HG02759 (cell line): ENCODE measurements around the gene ASB8.

Source experiments
- ATAC-seq: cut with Tn5 transposase; IDR thresholded peaks from one replicate; pipeline ENCODE4 v1.9.1; 2021; ENCODE audit warnings: mild to moderate bottlenecking, moderate library complexity; ENCODE audit not compliant: unreplicated experiment

Gene ASB8, protein sequence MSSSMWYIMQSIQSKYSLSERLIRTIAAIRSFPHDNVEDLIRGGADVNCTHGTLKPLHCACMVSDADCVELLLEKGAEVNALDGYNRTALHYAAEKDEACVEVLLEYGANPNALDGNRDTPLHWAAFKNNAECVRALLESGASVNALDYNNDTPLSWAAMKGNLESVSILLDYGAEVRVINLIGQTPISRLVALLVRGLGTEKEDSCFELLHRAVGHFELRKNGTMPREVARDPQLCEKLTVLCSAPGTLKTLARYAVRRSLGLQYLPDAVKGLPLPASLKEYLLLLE

DNA sequence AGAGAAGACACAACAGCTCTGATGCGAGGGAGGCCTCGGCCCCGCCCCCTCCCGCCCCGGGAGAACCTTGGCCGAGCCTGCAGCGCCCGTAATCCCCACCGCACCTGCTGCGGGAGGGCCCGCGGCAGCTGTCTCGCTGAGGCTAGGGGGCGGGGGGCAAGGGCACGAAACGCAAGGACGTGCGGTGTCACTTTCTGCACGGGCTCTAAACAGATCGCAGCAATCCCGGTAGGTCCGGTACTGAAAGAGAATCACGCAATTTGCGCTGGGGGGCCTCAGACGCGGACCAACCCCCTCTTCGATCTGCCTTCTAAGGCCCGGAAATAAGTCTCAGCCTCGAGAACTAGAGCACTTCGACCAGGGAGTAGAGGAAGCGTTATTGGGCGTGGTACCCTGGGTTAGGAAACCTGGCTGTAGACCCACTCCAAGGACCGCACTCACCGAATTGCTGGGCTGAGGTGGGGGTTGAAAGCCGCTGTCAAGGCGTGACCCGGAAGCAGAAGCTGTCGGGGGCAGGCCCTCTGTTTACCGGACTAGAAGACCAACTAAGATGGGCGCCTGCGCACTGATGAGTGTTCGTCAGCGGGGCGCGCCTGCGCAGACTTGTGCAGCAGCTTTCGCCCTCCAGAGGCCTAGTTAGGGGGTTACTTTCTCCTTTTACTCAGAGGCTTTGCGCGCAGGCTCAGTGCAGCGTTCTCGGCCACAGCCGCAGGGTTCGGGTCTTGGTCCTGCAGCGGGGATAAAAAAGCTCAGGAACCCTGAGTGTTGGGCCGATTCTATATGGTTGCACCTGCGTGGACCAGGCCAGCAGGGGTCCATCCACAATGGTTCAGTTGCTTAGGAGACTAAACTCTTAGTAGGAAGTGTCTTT is at the start of gene ASB8:
Gene ASB8 (minus strand): TSS at position 498 of the 871 bp plus-strand sequence. CDS start 4,019 bp downstream, outside the sequence.
- peak; percentile 86 for ATAC-seq

DNA sequence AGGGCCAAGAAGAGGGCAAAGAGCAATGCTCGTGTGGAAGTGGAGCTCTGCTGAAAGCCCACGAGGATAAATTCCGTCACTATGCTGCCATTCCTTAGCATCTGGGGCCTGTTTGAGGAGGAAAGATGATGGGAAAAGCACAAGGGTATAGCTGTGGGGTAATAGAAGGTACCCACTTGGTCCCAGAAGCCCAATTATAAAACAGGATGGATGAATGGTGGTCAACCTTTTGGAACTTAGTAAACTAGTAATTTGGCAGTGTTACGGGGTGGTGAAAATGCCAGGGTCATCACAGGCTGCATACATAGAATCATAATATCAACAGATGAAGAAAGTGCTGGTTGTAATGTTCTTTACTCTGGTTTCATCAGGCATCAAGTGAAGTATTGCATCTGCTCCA is 45.9 kb upstream of the ASB8 start, which contains the start of gene OR10AD1:
Gene OR10AD1 (minus strand): TSS at position 101 of the 400 bp plus-strand sequence. CDS start 0 bp downstream, at position 101.
- no peak for ATAC-seq

DNA sequence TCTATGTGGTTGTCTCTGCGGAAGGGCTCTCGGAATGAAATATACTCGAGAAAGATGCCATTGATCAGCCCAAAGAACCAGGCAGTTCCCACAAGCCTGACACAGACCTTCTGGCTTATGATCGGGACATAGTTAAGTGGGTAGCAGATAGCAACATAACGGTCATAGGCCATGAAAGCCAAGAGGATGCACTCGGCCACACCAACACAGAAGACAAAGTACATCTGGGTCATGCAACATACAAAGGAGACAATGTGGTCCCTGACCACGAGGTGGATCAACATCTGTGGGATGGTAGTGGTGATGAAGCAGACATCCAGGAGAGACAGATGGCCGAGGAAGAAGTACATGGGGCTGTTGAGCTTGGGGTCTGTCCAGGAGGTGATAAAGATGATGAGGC is 45.5 kb upstream of the ASB8 start:
- ATAC-seq, result no peak

DNA sequence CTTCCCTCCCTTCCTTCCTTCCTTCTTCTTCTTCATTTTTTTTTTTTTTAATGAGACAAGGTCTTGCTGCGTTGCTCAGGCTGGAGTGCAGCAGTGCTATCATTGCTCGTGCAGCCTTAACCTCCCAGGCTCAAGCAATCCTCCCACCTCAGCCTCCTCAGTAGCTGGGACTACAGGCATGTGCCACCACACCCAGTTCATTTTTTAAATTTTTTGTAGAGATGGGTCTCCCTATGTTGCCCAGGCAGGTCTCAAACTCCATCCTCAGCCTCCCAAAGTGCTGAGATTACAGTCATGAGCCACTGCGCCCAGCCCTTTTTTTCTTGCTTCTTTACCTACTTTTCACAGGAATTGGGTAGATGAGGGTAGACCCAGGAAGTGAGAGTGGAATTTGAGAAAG is 44.2 kb upstream of the ASB8 start:
- no peak for ATAC-seq

DNA sequence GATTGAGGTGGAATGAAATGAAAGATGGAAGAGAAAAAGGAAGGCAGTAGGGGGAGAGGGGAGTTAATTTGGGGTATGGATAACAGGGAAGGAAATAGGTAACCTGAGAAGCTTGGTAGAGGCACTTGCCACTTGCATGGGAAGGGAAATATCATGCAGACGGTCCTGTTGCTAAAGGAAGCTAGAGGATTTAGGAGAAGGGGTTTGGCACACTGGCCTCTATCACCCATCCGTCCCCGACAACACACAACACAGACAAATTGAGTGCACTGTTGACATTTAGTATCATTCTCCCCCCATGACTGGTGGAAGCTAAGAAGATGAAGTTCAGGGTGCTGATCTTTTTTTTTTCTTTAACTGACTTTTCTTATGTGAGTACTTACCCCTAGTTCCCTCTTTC is 43.8 kb upstream of the ASB8 start:
- no peak for ATAC-seq

DNA sequence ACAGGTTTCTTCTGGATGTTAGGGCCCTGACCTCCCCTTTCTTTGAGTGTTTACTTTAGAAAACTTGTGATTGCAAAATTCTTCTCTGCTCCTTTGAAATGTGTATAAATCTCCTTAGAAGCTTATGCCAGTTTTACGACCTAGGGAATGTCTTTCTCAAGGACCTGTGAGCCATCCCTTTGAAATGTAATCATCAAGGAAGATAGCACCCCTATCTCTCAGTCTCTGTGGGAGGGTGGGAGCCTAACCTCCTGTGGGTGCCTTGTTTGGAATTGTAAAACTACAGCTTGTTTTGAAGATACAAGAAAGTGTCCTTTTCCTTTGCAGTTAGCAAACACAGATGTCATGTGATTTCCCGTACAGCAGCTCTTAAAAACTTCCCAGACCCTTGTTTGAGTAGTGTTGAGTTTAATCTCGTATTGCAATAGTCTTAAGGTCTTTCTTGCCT is 42.5 kb upstream of the ASB8 start:
- ATAC-seq, result no peak

DNA sequence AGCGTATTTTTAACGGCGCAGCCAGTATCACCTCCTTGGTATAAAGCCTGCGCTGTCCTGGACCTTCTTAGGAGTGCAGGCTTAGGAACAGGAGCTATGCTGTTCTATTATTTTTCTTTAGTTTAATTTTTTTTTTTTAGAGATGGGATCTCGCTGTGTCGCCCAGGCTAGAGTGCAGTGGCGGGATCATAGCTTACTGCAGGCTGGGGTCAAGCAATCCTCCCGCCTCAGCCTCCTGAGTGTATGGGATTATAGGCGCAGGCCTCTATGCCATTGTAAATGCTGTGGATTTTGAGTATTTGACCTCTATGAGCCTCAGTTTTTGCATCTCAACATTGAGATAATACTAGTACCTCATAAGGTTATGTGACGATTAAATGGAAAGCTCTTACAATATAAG is 41.7 kb upstream of the ASB8 start:
- no peak for ATAC-seq

DNA sequence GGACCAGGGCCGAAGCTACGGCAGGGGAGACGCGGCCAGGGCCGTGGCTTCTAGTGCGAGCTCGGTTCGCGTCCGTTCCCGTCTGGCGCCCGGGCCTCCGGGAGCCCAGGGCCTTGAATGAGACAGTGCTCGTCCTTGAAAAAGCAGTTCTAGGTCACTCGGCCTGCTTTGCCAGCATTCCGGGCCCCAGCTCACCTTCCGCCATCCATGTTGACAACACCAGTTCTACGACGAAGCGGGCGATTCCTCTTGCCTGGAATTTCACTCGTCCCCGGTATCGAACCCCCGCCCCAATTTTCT is 41.3 kb upstream of the ASB8 start:
- ATAC-seq, result peak; percentile 16

DNA sequence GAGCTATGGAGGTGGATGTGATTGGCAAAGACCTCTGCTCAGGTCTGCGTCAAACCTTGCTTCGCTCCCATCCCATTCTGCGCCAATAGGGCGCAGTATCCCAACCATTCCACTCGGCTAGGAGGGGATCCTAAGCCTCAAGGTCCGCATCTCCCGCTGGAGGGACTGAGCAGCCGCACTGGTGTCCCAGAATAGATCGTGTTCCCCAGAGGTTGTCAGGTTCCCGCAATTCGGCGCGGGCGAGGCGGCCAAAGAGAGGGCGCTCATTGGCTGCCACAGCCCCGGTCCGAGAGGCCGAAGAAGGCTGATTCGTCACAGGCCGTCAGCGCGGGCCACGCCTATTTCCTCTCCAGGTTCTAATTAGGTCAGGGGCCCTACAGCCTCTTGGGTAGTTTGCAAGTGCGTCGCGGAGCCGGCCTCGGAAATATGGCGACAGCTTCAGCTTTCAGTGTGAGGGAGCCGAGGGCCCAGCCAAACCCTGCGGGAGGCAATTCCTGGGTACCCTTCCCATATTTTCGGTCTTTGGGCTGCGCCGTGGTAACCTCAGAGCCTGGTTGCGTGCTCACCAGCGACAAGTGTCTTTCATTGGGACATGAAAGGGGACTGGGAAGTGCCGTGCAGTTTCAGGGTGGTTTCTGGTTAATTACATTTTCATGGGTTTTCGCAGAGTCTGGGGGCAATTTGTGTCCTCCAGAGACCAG is 40.8 kb upstream of the ASB8 start:
- ATAC-seq, result peak; percentile 100

DNA sequence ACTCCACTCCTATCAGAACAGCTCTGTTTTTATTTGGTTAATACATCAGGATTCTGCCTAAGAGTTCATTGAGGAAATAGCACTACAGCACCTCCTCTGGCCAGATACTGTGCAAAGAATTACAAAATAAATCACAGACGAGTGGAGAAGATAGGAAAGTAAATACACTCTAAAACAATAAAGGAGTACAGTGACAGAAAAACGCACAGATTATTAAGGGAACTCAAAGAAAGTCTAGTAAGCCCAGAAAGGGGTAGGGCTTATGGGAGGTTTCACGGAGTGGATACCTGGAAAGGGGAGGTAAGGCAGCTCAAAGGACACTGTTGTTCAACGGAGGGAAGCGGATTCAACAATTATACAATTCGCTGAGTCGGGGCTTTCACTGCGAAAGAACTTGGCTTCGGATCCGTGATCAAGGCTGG is 40.2 kb upstream of the ASB8 start:
- ATAC-seq, result peak; percentile 10

DNA sequence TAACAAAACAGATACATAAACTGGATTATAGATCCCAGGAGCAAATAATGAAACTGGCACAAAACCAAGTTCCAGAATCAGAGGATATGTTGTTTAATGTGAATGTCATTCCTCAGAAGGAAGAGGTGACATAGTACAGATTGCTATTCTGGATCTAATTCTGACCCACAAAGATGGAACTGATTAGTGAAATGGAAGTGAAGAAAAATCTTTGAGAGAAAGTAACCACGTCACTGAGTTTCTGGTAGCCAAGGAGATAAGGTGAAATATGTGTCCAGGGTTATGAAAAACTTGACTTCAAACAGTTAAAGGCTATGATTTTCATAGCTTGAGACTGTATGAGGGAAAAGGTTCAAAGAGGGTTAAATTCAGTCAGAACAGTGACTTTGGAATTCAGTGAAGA is 37.5 kb upstream of the ASB8 start:
- no peak for ATAC-seq

DNA sequence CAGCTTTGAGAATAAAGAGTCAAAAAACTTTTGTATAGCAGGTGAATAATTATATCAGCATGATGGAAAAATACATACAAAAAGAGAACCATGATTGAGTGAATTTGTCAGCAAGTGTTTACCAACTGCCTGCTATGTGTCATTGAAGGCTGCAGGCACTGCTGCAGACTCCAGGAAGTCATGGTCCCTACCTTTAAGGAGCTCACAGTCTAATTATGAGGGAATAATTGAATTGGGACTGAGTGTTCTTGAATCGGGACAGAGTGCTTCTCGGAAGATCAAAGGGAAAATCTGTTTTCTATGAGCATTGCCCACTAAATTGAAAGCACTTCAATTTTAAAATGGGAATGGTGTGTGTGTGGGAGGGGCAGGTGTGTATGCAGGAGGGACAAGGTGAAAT is 36.3 kb upstream of the ASB8 start:
- no peak for ATAC-seq

DNA sequence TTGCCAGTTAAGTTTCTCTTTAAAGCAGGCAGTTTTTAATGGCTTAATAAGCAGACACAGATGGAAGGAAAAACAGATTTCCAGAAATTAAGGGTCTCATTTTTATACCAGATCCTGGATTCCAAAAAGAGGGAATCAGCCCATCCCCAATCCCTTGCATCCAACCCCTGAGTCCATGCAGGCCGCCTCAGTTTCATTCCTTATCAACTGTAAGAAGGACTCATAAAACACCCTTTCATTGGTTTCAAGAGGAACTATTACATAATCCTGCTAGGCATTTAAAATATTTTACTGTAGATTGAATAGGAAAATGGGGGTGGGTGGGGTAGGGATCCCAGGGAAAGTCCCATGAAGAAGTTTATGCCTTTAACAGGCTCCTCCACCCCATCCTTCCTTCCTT is 35.5 kb upstream of the ASB8 start:
- ATAC-seq, result no peak

DNA sequence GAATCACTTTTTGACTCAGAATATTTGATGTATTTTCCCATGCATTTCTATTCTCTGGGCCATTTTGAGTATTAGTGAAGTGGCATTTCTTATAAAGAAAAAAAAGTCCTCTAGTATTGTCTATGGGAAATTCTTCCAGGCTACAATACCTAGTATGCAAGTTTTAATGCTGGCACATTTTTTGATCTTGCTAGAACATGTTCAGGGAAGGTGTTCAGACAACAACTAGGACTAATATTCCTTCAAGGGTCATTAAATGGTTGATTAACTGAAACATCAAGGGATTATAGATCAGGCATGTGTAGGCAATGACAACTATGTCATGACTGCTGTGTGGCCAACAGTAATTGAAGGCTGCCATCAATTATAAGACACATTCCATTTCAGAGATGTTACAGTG is 33.8 kb upstream of the ASB8 start:
- no peak for ATAC-seq

DNA sequence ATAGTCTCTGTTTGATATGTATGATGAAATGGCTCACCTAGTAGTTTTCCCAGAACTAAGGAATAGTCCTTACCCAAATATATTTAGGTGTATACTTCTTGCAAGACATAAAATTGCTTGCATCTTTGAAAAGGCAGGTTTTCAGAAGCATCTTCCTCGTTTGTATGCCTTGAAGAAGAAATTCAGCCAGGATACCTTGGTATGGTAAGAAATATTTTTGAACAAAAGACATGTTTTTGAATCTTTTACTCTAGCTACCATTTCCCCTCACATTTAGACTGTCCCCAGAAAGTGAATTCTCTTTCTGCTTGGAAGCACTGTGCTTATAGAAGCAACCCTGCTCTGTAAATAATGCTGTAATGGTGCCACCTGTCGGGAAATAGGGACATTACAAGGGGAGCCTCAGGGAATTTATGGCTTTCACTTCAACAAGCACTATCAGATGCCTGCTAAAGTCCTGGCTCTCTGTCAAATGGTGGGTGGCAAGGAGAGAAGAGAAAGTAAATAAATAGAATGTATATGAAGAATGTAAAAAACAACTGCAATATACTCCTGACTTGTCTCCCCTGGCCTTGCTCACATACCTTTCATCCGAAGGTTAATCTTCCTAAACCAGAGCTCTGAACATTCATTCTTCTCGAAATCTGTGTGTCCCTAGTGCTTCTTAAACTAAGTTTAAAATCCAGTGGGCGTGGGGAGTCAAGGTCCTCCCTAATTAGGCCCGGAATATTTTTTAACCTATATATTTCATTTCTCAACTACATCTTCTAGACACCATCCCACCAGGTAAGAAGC is 32.2 kb upstream of the ASB8 start:
- no peak for ATAC-seq

DNA sequence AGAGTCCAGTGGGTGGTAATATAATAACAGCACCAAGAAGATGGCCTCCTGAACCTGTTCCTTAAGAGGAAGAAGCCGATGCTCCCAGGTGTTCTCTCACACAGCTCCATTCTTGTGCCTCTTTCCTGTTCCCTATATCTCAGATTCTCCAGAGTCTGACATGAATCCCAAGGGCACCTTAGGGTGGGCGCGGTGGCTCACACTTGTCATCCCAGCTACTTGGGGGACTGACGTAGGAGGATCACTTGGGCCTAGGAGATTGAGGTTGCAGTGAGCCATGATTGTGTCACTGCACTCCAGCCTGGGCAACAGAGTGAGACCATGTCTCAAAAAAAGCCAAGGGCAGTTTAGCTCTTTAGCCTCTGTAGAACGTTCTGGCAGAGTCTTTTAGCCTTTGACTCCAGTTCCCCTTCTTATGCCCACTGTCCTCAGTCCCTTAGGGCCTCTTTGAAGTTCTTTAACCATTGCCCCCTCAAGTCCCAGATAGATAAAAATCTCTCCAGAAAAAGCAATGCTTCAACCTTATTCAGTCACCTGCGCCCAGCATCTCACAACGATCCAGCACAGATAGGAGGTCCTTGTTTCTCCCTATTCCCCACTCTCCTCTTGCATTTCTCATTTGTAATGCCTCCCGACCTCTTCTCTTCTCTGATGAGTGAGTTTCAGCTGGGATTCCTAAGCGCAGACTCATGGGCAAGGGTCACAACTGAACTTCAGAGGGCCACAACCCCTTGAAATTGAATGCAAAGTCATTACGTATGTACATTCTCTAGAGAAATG is 30.8 kb upstream of the ASB8 start:
- no peak for ATAC-seq

DNA sequence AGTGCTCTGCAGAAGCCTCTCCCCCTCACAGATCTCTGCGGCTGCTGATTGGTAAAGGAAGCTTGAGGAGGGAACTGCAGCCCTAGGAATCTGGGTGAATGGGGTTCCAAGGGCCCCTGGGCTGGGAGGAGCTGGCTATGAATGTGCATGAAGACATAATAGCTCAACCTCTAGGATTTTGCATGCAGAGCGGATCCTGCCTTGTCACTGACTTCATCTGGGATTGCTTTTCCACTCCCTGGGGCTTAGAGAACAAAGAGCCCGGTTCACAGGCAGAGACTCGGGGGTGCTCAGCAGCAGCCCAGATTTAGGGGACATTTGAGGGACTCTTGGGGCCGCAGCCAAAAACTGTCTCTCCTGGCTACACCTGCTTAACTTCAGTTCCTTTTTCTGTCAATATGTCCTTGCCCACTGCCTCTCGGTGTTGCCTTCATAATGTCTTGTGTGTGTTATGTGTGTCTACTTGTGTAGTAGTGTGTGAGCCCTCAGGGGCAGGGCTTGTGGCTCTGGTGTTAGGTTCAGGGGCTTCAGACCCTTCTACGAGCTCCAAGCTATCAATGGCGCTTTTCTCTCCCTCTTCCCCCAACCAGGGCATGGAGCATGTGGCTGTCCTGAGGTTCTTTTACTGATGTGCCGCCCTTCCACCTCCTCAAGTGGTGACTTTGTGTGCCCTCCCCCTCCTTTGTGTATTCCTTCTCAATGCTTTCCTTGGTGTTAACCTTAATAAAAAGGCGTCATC is 28.0 kb upstream of the ASB8 start:
- ATAC-seq, result no peak

DNA sequence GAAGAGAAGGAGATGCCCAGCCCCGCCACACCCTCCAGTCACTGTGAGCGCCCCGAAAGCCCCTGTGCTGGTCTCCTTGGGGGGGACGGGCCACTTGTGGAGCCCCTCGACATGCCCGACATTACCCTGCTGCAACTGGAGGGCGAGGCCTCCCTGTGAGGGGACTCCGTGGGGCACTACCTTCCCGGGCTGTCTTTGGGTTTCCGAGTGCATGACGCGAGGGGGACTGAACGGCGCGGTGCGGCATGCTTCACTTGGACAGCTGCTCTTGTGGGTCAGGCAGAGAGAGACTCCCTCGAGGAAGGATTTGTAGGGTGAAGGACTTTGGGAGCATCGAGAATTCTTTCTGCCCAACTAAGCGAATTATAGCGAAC is 27.2 kb upstream of the ASB8 start:
- ATAC-seq, result no peak

DNA sequence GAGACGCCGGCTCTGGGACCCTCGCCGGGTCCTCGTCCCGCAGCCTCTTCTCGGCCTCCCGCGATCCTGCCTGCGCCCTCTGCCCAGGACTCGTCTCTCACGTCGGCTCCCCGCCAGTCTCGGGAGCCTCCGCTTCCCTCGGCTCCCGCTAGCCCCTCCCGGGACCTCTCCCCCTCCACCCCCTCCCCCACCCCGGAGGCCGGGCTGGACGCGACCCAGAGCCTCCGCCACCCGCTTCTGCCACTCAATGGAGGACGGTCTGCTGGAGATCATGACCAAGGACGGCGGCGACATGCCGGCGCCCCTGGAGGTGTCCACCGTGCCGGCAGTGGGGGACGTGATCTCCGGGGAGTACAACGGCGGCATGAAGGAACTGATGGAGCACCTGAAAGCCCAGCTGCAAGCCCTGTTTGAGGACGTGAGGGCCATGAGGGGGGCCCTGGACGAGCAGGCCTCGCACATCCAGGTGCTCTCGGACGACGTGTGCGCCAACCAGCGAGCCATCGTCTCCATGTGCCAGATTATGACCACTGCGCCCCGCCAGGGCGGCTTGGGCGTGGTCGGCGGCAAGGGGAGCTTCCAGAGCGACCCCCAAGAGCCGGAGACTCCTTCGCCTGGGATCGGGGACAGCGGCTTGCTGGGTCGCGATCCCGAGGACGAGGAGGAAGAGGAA is 26.7 kb upstream of the ASB8 start:
- ATAC-seq, result peak; percentile 7
